HL-60 (cell line): ENCODE measurements around the gene COMMD10.

Source experiments
- DNase-seq, 2 experiments: peaks; one replicate each; pipeline ENCODE4 v3.0.0-alpha.2; 2010 to 2020; ENCODE audit warnings: low read depth in 1 of 2, low spot score in 1 of 2
- H3K27ac ChIP-seq: fragments of 250-450 bp; sonication (Bioruptor Pico); replicated peaks from 2 replicates; pipeline ENCODE4 v1.5.1; 2020; ENCODE audit warnings: mild to moderate bottlenecking, moderate library complexity
- H3K27me3 ChIP-seq: fragments of 250-450 bp; sonication (Bioruptor Pico); 2 replicates; pipeline ENCODE4 v1.5.1; 2021; ENCODE audit warnings: mild to moderate bottlenecking, moderate library complexity; ENCODE audit not compliant: insufficient read depth, poor library complexity, severe bottlenecking
- H3K4me3 ChIP-seq: replicated peaks from 2 replicates; pipeline ENCODE4 v1.5.1; 2011; ENCODE audit warnings: mild to moderate bottlenecking, control low read depth, low read length; ENCODE audit not compliant: insufficient read depth
- GABPA ChIP-seq: IDR thresholded peaks from 2 replicates; pipeline ENCODE4 v1.6.1; 2012; ENCODE audit warnings: low read depth
- POLR2AphosphoS5 ChIP-seq: IDR thresholded peaks from 2 replicates; pipeline ENCODE4 v1.6.1; 2012; ENCODE audit warnings: low read depth
- SPI1 ChIP-seq: IDR thresholded peaks from 2 replicates; pipeline ENCODE4 v1.6.1; 2012; ENCODE audit warnings: low read depth, mild to moderate bottlenecking, borderline replicate concordance
- TF ChIP-seq, protein P1 (sequence below): IDR thresholded peaks from one replicate; pipeline ENCODE4 v1.5.1; 2011; ENCODE audit warnings: low read length, control low read depth, inconsistent platforms; ENCODE audit not compliant: insufficient read depth
- TF ChIP-seq, protein P2 (sequence below): IDR thresholded peaks from 2 replicates; pipeline ENCODE4 v1.6.1; 2012; ENCODE audit warnings: low read depth; ENCODE audit not compliant: insufficient replicate concordance

Gene COMMD10

DNA sequence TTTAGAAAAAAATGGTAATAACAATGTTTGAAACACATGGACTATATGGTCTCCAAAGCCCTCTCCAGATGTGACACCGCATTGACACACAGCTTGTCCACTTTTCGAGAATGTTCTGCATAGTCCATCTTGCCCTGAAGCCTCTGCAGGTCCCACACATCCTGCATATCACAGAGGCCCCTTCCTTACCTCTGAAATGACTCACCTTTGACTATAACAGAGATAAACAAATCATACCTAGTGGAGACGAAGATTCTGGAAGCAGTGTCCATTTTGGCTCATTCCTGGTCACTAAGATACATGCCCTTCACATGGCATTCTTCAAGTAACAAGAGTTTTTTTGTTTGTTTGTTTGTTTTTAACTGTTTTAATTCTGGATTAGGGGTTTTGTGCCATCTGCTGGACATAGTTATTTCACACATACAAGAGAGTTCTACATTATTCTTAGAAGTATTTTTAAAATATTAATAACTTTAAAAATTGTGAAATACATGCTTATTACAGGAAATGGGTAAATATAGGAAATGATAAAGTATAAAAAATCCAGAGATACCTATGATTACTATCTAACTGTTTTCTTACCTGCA is 47.5 kb upstream of the COMMD10 start:
- no peak for DNase-seq
- TF ChIP-seq GABPA, result no peak
- TF ChIP-seq, protein P1, sequence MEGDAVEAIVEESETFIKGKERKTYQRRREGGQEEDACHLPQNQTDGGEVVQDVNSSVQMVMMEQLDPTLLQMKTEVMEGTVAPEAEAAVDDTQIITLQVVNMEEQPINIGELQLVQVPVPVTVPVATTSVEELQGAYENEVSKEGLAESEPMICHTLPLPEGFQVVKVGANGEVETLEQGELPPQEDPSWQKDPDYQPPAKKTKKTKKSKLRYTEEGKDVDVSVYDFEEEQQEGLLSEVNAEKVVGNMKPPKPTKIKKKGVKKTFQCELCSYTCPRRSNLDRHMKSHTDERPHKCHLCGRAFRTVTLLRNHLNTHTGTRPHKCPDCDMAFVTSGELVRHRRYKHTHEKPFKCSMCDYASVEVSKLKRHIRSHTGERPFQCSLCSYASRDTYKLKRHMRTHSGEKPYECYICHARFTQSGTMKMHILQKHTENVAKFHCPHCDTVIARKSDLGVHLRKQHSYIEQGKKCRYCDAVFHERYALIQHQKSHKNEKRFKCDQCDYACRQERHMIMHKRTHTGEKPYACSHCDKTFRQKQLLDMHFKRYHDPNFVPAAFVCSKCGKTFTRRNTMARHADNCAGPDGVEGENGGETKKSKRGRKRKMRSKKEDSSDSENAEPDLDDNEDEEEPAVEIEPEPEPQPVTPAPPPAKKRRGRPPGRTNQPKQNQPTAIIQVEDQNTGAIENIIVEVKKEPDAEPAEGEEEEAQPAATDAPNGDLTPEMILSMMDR, result no peak
- TF ChIP-seq, protein P2, sequence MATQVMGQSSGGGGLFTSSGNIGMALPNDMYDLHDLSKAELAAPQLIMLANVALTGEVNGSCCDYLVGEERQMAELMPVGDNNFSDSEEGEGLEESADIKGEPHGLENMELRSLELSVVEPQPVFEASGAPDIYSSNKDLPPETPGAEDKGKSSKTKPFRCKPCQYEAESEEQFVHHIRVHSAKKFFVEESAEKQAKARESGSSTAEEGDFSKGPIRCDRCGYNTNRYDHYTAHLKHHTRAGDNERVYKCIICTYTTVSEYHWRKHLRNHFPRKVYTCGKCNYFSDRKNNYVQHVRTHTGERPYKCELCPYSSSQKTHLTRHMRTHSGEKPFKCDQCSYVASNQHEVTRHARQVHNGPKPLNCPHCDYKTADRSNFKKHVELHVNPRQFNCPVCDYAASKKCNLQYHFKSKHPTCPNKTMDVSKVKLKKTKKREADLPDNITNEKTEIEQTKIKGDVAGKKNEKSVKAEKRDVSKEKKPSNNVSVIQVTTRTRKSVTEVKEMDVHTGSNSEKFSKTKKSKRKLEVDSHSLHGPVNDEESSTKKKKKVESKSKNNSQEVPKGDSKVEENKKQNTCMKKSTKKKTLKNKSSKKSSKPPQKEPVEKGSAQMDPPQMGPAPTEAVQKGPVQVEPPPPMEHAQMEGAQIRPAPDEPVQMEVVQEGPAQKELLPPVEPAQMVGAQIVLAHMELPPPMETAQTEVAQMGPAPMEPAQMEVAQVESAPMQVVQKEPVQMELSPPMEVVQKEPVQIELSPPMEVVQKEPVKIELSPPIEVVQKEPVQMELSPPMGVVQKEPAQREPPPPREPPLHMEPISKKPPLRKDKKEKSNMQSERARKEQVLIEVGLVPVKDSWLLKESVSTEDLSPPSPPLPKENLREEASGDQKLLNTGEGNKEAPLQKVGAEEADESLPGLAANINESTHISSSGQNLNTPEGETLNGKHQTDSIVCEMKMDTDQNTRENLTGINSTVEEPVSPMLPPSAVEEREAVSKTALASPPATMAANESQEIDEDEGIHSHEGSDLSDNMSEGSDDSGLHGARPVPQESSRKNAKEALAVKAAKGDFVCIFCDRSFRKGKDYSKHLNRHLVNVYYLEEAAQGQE, result no peak
- no peak for TF ChIP-seq SPI1
- Histone ChIP-seq H3K27me3 (no peaks in the 10 kb centered on the region), H3K4me3 (no peak overlapping the region), H3K27ac (no peak overlapping the region)

DNA sequence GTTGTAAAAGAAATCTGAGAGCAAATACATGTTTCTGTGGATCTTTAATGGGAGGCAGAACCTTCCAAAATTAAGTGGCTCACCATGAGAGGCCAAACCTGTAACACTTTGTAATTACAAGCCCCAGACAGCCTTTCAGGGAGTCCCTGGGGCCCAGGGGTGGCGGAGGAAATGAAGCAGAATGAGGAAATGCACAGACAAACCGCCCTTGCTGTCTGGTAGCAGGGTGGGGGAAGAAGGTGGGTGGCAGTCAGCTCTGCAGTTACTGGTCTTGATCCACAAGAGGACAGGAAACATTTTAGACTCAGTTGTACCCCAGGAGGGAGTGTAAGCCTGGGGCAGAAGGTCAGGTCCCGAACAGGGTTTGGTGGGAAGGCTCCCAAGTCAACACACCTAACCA is 46.0 kb upstream of the COMMD10 start:
- no peak overlapping the region for H3K4me3 ChIP-seq
- DNase-seq, result peak in 1 of 2 experiments; percentile 77

DNA sequence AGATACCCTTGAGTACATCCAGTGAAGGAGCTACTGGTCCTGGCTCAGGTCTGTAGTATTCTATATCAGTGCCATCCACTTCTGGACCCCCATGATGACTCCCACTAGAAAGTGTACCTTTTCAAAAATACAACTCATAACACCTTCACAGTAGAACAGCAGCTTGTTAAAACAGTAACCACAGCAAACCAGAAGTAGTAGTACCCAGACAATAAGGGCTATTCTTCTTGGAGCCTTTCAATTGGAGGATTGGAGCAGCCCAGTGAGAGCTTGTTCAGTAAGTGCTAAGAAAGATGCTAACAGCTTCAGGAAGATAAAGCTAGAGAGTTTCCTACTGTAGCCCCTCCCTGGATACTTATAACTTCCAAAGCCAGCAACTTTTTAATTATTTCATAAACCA is 42.5 kb upstream of the COMMD10 start:
- H3K27me3 ChIP-seq, result no peaks in the 10 kb centered on the region
- TF ChIP-seq, protein P2, result no peak
- TF ChIP-seq, protein P1, result no peak
- TF ChIP-seq POLR2AphosphoS5 (no peak), GABPA (no peak), SPI1 (no peak)
- no peak overlapping the region for H3K4me3 ChIP-seq
- no peak overlapping the region for H3K27ac ChIP-seq
- no peak for DNase-seq

More for the DNA sequence above, 46.0 kb upstream of the COMMD10 start:
- Histone ChIP-seq H3K27me3 (no peaks in the 10 kb centered on the region), H3K27ac (peak overlapping the region; percentile 82)
- TF ChIP-seq SPI1 (peak; percentile 79), GABPA (no peak), POLR2AphosphoS5 (peak; percentile 58)
- TF ChIP-seq, protein P2, result peak; percentile 18
- TF ChIP-seq, protein P1, result no peak
